Measurements from ENCODE around the gene PRKX. TPM values are rescaled to one million over a fixed set of nuclear protein-coding genes. Genes with fewer than 3 reads are reported as not detected.
"Not testable (repeated sequence)": the region's sequence is repeated elsewhere in the genome, so short reads cannot be mapped to it uniquely, and the experiment has no call there.

Gene PRKX
- polyA plus RNA-seq, 1 experiment, result 13.7 TPM

GRCh38 chrX:3653111-3653510 lies 60.3 kb downstream of the PRKX start:
- Histone ChIP-seq H3K4me3 (ENCODE audit: low read depth, low read length) (no peak overlapping the region), H3K9me3 (ENCODE audit: control insufficient read depth, insufficient read depth, low read length) (no peaks in the 10 kb centered on the region), H3K27me3 (ENCODE audit: control insufficient read depth, insufficient read depth, low read length) (no peaks in the 10 kb centered on the region), H3K27ac (ENCODE audit: low read depth, low read length) (no peak overlapping the region)
- CTCF ChIA-PET, result interaction anchor here (0.8 kb wide), 1 partner anchor 151 kb away, joined by 4 read pairs; no protein-coding TSS in a partner anchor
- POLR2A ChIA-PET, result no interaction called here
- no peak for TF ChIP-seq CTCF (IDR thresholded peaks at IDR 0.05; ENCODE audit: low read depth, low read length)
- DNase-seq (ENCODE audit: low read depth, low spot score), result no peak

DNA sequence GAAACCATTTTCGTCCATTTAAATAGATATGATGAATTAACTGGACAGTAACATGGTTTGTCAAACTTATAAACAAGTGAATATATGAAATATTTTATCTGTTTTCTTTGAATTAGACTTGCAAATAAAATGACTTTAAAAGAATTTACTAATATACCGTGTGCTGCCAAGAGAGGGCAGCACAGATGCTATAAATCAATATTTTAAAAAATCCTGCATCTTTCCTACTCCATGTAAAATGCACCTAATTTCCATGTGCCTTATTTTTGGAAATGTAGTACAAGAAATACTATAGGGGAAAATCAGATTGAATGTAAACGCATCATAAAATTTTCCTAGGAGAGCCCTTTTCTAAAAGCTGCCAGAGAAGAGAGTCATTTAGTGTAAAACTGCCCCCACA lies 62.2 kb downstream of the PRKX start:
- ChIA-PET CTCF (interaction anchor here (0.7 to 2.6 kb wide), 6 partner anchors 14 to 162 kb away, joined by 3 to 28 read pairs (median 3); no protein-coding TSS in a partner anchor), POLR2A (no interaction called here)
- no peak for DNase-seq (ENCODE audit: low read depth, low spot score)

GRCh38 chrX:3648084-3648483 lies 65.4 kb downstream of the PRKX start:
- ChIA-PET CTCF (interaction anchor here (1.8 kb wide), 1 partner anchor 164 kb away, joined by 6 read pairs; no protein-coding TSS in a partner anchor), POLR2A (no interaction called here)
- H3K27ac ChIP-seq (ENCODE audit: low read depth, low read length), result no peak overlapping the region
- no peak for TF ChIP-seq CTCF (IDR thresholded peaks at IDR 0.05; ENCODE audit: low read depth, low read length)
- no peaks in the 10 kb centered on the region; the same call in 1 of the 2 replicates for H3K9me3 ChIP-seq (ENCODE audit: control insufficient read depth, insufficient read depth, low read length)
- no peak for DNase-seq (ENCODE audit: low read depth, low spot score)
- no peaks in the 10 kb centered on the region for H3K27me3 ChIP-seq (ENCODE audit: control insufficient read depth, insufficient read depth, low read length)
- no peak overlapping the region for H3K4me3 ChIP-seq (ENCODE audit: low read depth, low read length)

More for the DNA sequence above, 62.2 kb downstream of the PRKX start:
- Histone ChIP-seq H3K27me3 (ENCODE audit: control insufficient read depth, insufficient read depth, low read length) (no peaks in the 10 kb centered on the region), H3K9me3 (ENCODE audit: control insufficient read depth, insufficient read depth, low read length) (no peaks in the 10 kb centered on the region), H3K4me3 (ENCODE audit: low read depth, low read length) (no peak overlapping the region), H3K27ac (ENCODE audit: low read depth, low read length) (no peak overlapping the region)
- TF ChIP-seq CTCF (IDR thresholded peaks at IDR 0.05; ENCODE audit: low read depth, low read length), result peak; percentile 44

- H3K9me3 ChIP-seq (ENCODE audit: control insufficient read depth, insufficient read depth, low read length); H3K27me3 ChIP-seq (ENCODE audit: control insufficient read depth, insufficient read depth, low read length); H3K4me3 ChIP-seq (ENCODE audit: low read depth, low read length); H3K27ac ChIP-seq (ENCODE audit: low read depth, low read length); POLR2A ChIA-PET; DNase-seq (ENCODE audit: low read depth, low spot score): not testable (repeated sequence)
- CTCF ChIA-PET, result interaction anchor here (0.7 kb wide), 1 partner anchor 136 kb away, joined by 6 read pairs; no protein-coding TSS in a partner anchor
Observed at GRCh38 chrX:3639858-3640631, 73.4 kb downstream of the PRKX start.

DNA sequence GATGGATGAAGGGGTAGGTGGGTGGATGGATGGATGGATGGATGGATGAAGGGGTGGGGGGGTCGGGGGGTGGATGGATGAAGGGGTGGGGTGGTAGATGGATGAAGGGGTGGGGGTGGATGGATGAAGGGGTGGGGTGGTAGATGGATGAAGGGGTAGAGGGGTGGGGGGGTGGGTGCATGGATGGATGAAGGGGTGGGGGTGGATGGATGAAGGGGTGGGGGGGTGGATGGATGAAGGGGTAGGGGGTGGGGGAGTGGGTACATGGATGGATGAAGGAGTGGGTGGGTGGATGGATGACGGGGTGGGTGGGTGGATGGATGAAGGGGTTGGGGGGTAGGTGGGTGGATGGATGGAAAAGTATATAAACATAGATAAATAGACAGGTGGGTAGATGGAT lies 74.2 kb downstream of the PRKX start:
- ChIA-PET CTCF (interaction anchor here (0.7 kb wide), 1 partner anchor 137 kb away, joined by 6 read pairs; no protein-coding TSS in a partner anchor), POLR2A (no interaction called here)

More for the DNA sequence above, 74.2 kb downstream of the PRKX start:
- H3K27me3 ChIP-seq (ENCODE audit: control insufficient read depth, insufficient read depth, low read length), result no peaks in the 10 kb centered on the region
- H3K4me3 ChIP-seq (ENCODE audit: low read depth, low read length), result no peak overlapping the region
- TF ChIP-seq CTCF (IDR thresholded peaks at IDR 0.05; ENCODE audit: low read depth, low read length), result no peak
- H3K27ac ChIP-seq (ENCODE audit: low read depth, low read length), result no peak overlapping the region
- no peak for DNase-seq (ENCODE audit: low read depth, low spot score)
- no peaks in the 10 kb centered on the region; the same call in 1 of the 2 replicates for H3K9me3 ChIP-seq (ENCODE audit: control insufficient read depth, insufficient read depth, low read length)
